Measurements from ENCODE around the gene ZG16B. TPM values are rescaled to one million over a fixed set of nuclear protein-coding genes. Genes with fewer than 3 reads are reported as not detected.

The ZG16B gene
- total RNA-seq, 1 experiment from 2014 or later, result 0.34 TPM

DNA sequence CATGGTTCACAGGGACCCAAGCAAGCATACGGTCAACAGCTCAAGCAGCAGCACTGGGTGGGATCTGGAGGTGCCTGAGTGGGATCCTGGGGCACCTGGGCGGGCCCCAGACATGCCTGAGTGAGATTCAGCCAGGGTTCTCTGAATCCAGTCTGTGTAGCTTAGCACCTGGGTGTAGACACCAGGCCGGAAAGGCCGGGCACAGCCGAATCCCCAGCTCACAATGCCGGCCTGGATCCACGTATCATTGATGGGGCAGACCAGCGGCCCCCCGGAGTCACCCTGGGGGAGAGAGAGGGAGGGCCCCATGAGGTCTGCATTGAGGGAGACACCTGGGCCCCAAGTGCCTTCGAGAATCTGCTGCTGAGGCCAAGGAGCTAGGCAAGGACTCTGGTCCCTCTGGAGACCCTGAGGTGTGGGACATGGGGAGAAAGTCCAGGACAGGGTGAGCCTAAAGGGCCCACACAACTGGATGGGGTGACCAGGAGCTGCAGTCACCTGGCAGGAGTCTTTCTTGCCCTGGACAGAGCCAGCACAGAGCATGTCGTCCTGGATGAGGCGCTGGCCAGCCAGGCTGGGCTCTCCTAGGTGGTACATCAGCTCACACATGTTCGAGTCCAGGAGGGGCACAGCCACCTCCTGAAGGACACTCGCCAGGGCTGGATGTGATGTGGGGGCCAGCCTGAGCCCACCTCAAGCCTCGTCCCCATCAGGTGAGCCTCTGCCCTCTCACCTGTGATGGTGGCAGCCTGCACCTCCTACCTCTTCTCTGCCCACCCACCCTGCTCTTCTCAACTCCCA, 9.7 kb downstream of the ZG16B start:
- Histone ChIP-seq H3K27me3 (replicated peaks; ENCODE audit: control insufficient read depth, insufficient read depth, low read length) (no peaks in the 10 kb centered on the region), H3K4me1 (peaks cover 20% of the 10 kb centered on the region), H3K9me3 (no peaks in the 10 kb centered on the region), H3K36me3 (ENCODE audit: control insufficient read depth, insufficient read depth, low read length) (no peaks in the 10 kb centered on the region), H3K4me3 (ENCODE audit: low read depth, low read length) (no peak overlapping the region)
- intact Hi-C loops (cut with micrococcal nuclease; ENCODE audit: unreplicated experiment), result loop anchor here (1.0 to 5.0 kb wide), 2 partner anchors 28 to 43 kb away; partner anchors contain the start of gene PRSS41
- POLR2A ChIA-PET, result no interaction called here
- H3K9me3 Mint-ChIP-seq (ENCODE audit: unreplicated experiment), result no peaks in the 10 kb centered on the region
- H3K27me3 Mint-ChIP-seq (ENCODE audit: insufficient read depth, unreplicated experiment), result no peaks in the 10 kb centered on the region
- CTCF ChIA-PET, result interaction anchor here (0.5 to 2.4 kb wide), 11 partner anchors 14 to 159 kb away, joined by 3 to 35 read pairs (median 5); partner anchors contain the start of genes FLYWCH1, FLYWCH2 and PRSS22
- H3K4me3 Mint-ChIP-seq (ENCODE audit: unreplicated experiment), result no peak overlapping the region
- peaks cover 28% of the 10 kb centered on the region for H3K4me1 Mint-ChIP-seq (ENCODE audit: low read depth, unreplicated experiment)
- H3K36me3 Mint-ChIP-seq (ENCODE audit: insufficient read depth, unreplicated experiment), result peaks cover 6% of the 10 kb centered on the region
- TF ChIP-seq, protein P1, sequence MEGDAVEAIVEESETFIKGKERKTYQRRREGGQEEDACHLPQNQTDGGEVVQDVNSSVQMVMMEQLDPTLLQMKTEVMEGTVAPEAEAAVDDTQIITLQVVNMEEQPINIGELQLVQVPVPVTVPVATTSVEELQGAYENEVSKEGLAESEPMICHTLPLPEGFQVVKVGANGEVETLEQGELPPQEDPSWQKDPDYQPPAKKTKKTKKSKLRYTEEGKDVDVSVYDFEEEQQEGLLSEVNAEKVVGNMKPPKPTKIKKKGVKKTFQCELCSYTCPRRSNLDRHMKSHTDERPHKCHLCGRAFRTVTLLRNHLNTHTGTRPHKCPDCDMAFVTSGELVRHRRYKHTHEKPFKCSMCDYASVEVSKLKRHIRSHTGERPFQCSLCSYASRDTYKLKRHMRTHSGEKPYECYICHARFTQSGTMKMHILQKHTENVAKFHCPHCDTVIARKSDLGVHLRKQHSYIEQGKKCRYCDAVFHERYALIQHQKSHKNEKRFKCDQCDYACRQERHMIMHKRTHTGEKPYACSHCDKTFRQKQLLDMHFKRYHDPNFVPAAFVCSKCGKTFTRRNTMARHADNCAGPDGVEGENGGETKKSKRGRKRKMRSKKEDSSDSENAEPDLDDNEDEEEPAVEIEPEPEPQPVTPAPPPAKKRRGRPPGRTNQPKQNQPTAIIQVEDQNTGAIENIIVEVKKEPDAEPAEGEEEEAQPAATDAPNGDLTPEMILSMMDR (IDR thresholded peaks at IDR 0.05; ENCODE audit: insufficient read depth in 1 of 2, low read depth in 1 of 2, low read length in 1 of 2, severe bottlenecking in 1 of 2, unreplicated experiment in 1 of 2), result no peak
- no peak for DNase-seq
- H3K27ac Mint-ChIP-seq (ENCODE audit: unreplicated experiment), result peak overlapping the region; percentile 63
- BruUV-seq (replicated peaks), result no TSS peak

DNA sequence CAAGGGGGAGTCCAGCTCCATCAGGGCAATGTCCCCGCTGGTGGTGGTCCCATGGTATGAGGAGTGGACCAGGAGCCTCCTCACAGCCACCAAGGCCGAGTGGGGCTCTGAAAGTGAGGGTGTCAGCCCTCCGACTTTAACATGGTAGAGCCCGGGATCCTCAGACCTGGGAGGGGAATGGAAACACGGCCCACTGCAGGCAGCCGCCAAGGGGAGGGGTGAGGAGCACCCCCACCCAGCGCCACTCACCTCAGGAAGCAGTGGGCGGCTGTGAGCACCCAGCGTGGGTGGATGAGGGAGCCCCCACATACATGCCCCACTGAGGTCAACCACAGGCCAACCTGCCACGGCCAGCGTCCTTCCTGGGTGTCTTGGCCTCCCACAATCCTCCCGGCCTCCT, 10.8 kb downstream of the ZG16B start:
- H3K9me3 Mint-ChIP-seq (ENCODE audit: unreplicated experiment), result no peaks in the 10 kb centered on the region
- Histone ChIP-seq H3K36me3 (ENCODE audit: control insufficient read depth, insufficient read depth, low read length) (no peaks in the 10 kb centered on the region), H3K4me3 (ENCODE audit: low read depth, low read length) (no peak overlapping the region), H3K4me1 (peaks cover 24% of the 10 kb centered on the region), H3K9me3 (no peaks in the 10 kb centered on the region), H3K27me3 (replicated peaks; ENCODE audit: control insufficient read depth, insufficient read depth, low read length) (no peaks in the 10 kb centered on the region)
- no peaks in the 10 kb centered on the region for H3K27me3 Mint-ChIP-seq (ENCODE audit: insufficient read depth, unreplicated experiment)
- intact Hi-C loops (cut with micrococcal nuclease; ENCODE audit: unreplicated experiment), result no loop called here
- POLR2A ChIA-PET, result no interaction called here
- CTCF ChIA-PET, result no interaction called here
- no TSS peak for BruUV-seq (replicated peaks)
- peaks cover 25% of the 10 kb centered on the region for H3K4me1 Mint-ChIP-seq (ENCODE audit: low read depth, unreplicated experiment)
- TF ChIP-seq, protein P1 (IDR thresholded peaks at IDR 0.05; ENCODE audit: insufficient read depth in 1 of 2, low read depth in 1 of 2, low read length in 1 of 2, severe bottlenecking in 1 of 2, unreplicated experiment in 1 of 2), result no peak
- H3K36me3 Mint-ChIP-seq (ENCODE audit: insufficient read depth, unreplicated experiment), result no peaks in the 10 kb centered on the region
- no peak overlapping the region for H3K27ac Mint-ChIP-seq (ENCODE audit: unreplicated experiment)
- DNase-seq, result no peak
- H3K4me3 Mint-ChIP-seq (ENCODE audit: unreplicated experiment), result no peak overlapping the region

DNA sequence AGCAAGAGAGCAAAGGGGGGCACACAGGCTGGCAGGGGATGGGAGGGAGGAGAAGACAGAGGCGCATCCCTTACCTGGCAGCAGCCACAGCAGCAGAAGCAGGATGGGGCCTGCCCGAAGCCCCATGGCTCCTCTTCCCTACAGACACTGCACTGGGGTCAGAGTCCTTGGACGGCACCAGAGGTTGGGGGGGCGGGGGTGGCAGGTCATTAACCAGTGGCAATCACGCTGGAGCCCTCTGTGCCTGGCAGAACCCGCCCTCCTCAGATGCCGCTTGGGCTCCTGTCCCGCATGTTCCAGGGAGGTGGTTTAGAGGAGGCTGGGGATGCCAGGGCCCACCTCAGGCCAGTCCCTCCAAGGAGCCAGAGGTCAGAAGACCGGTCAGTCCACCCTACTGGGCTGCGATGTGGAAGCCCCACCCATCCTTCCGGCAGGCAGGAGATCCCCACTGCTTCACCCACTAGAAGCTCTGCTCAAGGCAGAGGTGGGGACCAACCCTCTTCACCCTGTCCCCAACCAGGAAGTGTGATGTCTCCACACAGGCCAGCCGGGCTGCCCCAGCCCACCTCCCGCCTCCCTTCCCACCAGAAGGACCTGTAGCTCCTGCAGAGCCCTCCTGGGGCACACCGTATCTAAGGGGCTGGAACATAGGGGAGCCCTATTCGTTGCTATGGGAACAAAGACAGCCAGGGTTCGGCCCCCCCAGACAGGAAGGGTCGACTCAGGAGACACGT, 11.7 kb downstream of the ZG16B start:
- BruUV-seq (replicated peaks), result no TSS peak
- H3K4me1 ChIP-seq, result peaks cover 22% of the 10 kb centered on the region
- H3K27me3 ChIP-seq (replicated peaks; ENCODE audit: control insufficient read depth, insufficient read depth, low read length), result no peaks in the 10 kb centered on the region
- Mint-ChIP-seq H3K9me3 (ENCODE audit: unreplicated experiment) (no peaks in the 10 kb centered on the region), H3K4me3 (ENCODE audit: unreplicated experiment) (no peak overlapping the region), H3K4me1 (ENCODE audit: low read depth, unreplicated experiment) (peaks cover 17% of the 10 kb centered on the region), H3K27me3 (ENCODE audit: insufficient read depth, unreplicated experiment) (no peaks in the 10 kb centered on the region), H3K27ac (ENCODE audit: unreplicated experiment) (no peak overlapping the region), H3K36me3 (ENCODE audit: insufficient read depth, unreplicated experiment) (no peaks in the 10 kb centered on the region)
- DNase-seq, result no peak
- H3K4me3 ChIP-seq (ENCODE audit: low read depth, low read length), result no peak overlapping the region
- ChIA-PET POLR2A (no interaction called here), CTCF (interaction anchor here (1.2 kb wide), 1 partner anchor 17 kb away, joined by 3 read pairs; no protein-coding TSS in a partner anchor)
- intact Hi-C loops (cut with micrococcal nuclease; ENCODE audit: unreplicated experiment), result no loop called here
- H3K9me3 ChIP-seq, result no peaks in the 10 kb centered on the region
- no peaks in the 10 kb centered on the region for H3K36me3 ChIP-seq (ENCODE audit: control insufficient read depth, insufficient read depth, low read length)
- TF ChIP-seq, protein P1 (IDR thresholded peaks at IDR 0.05; ENCODE audit: insufficient read depth in 1 of 2, low read depth in 1 of 2, low read length in 1 of 2, severe bottlenecking in 1 of 2, unreplicated experiment in 1 of 2), result no peak
